ENCODE data around the gene PLEKHG7. TPM values are rescaled to one million over a fixed set of nuclear protein-coding genes. Genes with fewer than 3 reads are reported as not detected.
A peak's percentile ranks its signal among the peaks of the same experiment; 100 is the strongest.

The PLEKHG7 gene
- total RNA-seq, 1 donor from 2014 or later = not detected

GRCh38 chr12:92698474-92698873 is 4.3 kb upstream of the PLEKHG7 start:
- Histone ChIP-seq H3K4me3 (ENCODE audit: low read depth, low read length) (no peak overlapping the region), H3K36me3 (ENCODE audit: control insufficient read depth, insufficient read depth, low read length) (no peaks in the 10 kb centered on the region), H3K27me3 (ENCODE audit: control insufficient read depth, insufficient read depth, low read length) (no peaks in the 10 kb centered on the region)
- DNase-seq (ENCODE audit: low read depth) (no peak), FAIRE-seq (no peak)
- TF ChIP-seq CTCF (IDR thresholded peaks at IDR 0.05; ENCODE audit: insufficient read depth, low read length, severe bottlenecking) = no peak

GRCh38 chr12:92701441-92701840 is 1.3 kb upstream of the PLEKHG7 start:
- H3K4me3 ChIP-seq (ENCODE audit: low read depth, low read length) = no peak overlapping the region
- no peaks in the 10 kb centered on the region for H3K36me3 ChIP-seq (ENCODE audit: control insufficient read depth, insufficient read depth, low read length)
- DNase-seq (ENCODE audit: low read depth) (no peak), FAIRE-seq (no peak)
- no peak for TF ChIP-seq CTCF (IDR thresholded peaks at IDR 0.05; ENCODE audit: insufficient read depth, low read length, severe bottlenecking)
- H3K27me3 ChIP-seq (ENCODE audit: control insufficient read depth, insufficient read depth, low read length) = no peaks in the 10 kb centered on the region

GRCh38 chr12:92703786-92704185 is 997 bp downstream of the PLEKHG7 start:
- Histone ChIP-seq H3K4me3 (ENCODE audit: low read depth, low read length) (no peak overlapping the region), H3K27me3 (ENCODE audit: control insufficient read depth, insufficient read depth, low read length) (no peaks in the 10 kb centered on the region), H3K36me3 (ENCODE audit: control insufficient read depth, insufficient read depth, low read length) (no peaks in the 10 kb centered on the region)
- no peak for TF ChIP-seq CTCF (IDR thresholded peaks at IDR 0.05; ENCODE audit: insufficient read depth, low read length, severe bottlenecking)
- no peak for FAIRE-seq
- peak; percentile 25 for DNase-seq (ENCODE audit: low read depth)

- no peak for FAIRE-seq
- H3K4me3 ChIP-seq (ENCODE audit: low read depth, low read length) = no peak overlapping the region
These were observed 3.8 kb downstream of the PLEKHG7 start for GRCh38 chr12:92706594-92706993.

GRCh38 chr12:92707926-92708325 is 5.1 kb downstream of the PLEKHG7 start:
- H3K27me3 ChIP-seq (ENCODE audit: control insufficient read depth, insufficient read depth, low read length) = no peaks in the 10 kb centered on the region
- no peak overlapping the region for H3K4me3 ChIP-seq (ENCODE audit: low read depth, low read length)
- no peak for FAIRE-seq
- no peaks in the 10 kb centered on the region for H3K36me3 ChIP-seq (ENCODE audit: control insufficient read depth, insufficient read depth, low read length)
- DNase-seq (ENCODE audit: low read depth) = no peak
- no peak for TF ChIP-seq CTCF (IDR thresholded peaks at IDR 0.05; ENCODE audit: insufficient read depth, low read length, severe bottlenecking)

More at GRCh38 chr12:92706594-92706993, 3.8 kb downstream of the PLEKHG7 start:
- Histone ChIP-seq H3K27me3 (ENCODE audit: control insufficient read depth, insufficient read depth, low read length) (no peaks in the 10 kb centered on the region), H3K36me3 (ENCODE audit: control insufficient read depth, insufficient read depth, low read length) (no peaks in the 10 kb centered on the region)
- DNase-seq (ENCODE audit: low read depth) = no peak
- TF ChIP-seq CTCF (IDR thresholded peaks at IDR 0.05; ENCODE audit: insufficient read depth, low read length, severe bottlenecking) = no peak

- H3K27me3 ChIP-seq (ENCODE audit: control insufficient read depth, insufficient read depth, low read length) = no peaks in the 10 kb centered on the region
- no peak for TF ChIP-seq CTCF (IDR thresholded peaks at IDR 0.05; ENCODE audit: insufficient read depth, low read length, severe bottlenecking)
- no peak overlapping the region for H3K4me3 ChIP-seq (ENCODE audit: low read depth, low read length)
- H3K36me3 ChIP-seq (ENCODE audit: control insufficient read depth, insufficient read depth, low read length) = no peaks in the 10 kb centered on the region
- FAIRE-seq (no peak), DNase-seq (ENCODE audit: low read depth) (no peak)
These were observed 12.8 kb downstream of the PLEKHG7 start for GRCh38 chr12:92715625-92716024.
